PFSK-1 (cell line): ENCODE data around the gene CARHSP1.

Experiments used
- POLR2AphosphoS5 ChIP-seq: IDR thresholded peaks from 2 replicates; pipeline ENCODE4 v1.6.1; 2012; ENCODE audit warnings: low read depth, mild to moderate bottlenecking, control low read depth, low read length, moderate library complexity
- SIN3A ChIP-seq: IDR thresholded peaks from 2 replicates; pipeline ENCODE4 v1.6.1; 2012; ENCODE audit warnings: mild to moderate bottlenecking, low read length, moderate library complexity, borderline replicate concordance; ENCODE audit not compliant: insufficient read depth
- TF ChIP-seq, protein P1 (sequence below), 2 experiments: IDR thresholded peaks; 2 replicates each; pipeline versions ENCODE4 v1.6.1 to v1.8.0; 2011 to 2012; ENCODE audit warnings: low read depth in 2 of 2, low read length in 2 of 2, control low read depth in 1 of 2, inconsistent platforms in 1 of 2, mild to moderate bottlenecking in 1 of 2, moderate library complexity in 1 of 2; ENCODE audit not compliant: insufficient read depth in 1 of 2

DNA sequence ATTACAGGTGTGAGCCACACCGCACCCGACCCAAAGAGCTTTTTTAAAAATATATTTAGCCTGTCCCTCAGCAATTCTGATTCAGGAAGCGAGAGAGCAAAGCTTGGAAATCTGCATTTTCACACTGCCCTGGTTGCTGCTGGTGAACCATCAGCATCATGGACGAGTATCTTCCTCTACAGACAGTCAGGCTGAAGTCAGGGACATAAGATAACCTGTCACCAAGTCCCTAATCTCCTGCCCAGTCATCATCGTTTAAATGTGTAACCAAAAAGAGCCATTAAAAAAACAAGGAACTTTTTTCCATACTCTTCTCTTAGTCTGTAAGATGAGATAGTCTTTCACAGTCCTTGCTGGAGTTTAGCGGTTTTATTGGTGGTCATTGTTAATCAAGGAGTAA is 64.5 kb downstream of the CARHSP1 start:
- TF ChIP-seq SIN3A (no peak), POLR2AphosphoS5 (no peak)
- TF ChIP-seq, protein P1, sequence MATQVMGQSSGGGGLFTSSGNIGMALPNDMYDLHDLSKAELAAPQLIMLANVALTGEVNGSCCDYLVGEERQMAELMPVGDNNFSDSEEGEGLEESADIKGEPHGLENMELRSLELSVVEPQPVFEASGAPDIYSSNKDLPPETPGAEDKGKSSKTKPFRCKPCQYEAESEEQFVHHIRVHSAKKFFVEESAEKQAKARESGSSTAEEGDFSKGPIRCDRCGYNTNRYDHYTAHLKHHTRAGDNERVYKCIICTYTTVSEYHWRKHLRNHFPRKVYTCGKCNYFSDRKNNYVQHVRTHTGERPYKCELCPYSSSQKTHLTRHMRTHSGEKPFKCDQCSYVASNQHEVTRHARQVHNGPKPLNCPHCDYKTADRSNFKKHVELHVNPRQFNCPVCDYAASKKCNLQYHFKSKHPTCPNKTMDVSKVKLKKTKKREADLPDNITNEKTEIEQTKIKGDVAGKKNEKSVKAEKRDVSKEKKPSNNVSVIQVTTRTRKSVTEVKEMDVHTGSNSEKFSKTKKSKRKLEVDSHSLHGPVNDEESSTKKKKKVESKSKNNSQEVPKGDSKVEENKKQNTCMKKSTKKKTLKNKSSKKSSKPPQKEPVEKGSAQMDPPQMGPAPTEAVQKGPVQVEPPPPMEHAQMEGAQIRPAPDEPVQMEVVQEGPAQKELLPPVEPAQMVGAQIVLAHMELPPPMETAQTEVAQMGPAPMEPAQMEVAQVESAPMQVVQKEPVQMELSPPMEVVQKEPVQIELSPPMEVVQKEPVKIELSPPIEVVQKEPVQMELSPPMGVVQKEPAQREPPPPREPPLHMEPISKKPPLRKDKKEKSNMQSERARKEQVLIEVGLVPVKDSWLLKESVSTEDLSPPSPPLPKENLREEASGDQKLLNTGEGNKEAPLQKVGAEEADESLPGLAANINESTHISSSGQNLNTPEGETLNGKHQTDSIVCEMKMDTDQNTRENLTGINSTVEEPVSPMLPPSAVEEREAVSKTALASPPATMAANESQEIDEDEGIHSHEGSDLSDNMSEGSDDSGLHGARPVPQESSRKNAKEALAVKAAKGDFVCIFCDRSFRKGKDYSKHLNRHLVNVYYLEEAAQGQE (IDR thresholded peaks at IDR 0.05; ENCODE audit: insufficient read depth in 1 of 2, low read depth in 2 of 2, low read length in 2 of 2): no peak
